GF-D8 (cell line): Measurements from ENCODE around the gene MLH1.
"Not testable (repeated sequence)": the region's sequence is repeated elsewhere in the genome, so short reads cannot be mapped to it uniquely, and the experiment has no call there.

Experiments
- DNase-seq: peaks from one replicate; lab custom pipeline; 2025; lab: John Stamatoyannopoulos, UW

The MLH1 gene

GRCh38 chr3:36993326-36994283 is at the start of gene MLH1:
Gene MLH1, plus strand, starts transcription at chr3:36993518. Its CDS starts 30 bp downstream, at chr3:36993548.
- no peak for DNase-seq

GRCh38 chr3:36943601-36944000 is 49.7 kb upstream of the MLH1 start:
- DNase-seq, result no peak

GRCh38 chr3:36944012-36944640 is 49.2 kb upstream of the MLH1 start:
- no peak for DNase-seq

GRCh38 chr3:36944641-36945270 is 48.6 kb upstream of the MLH1 start, which contains the start of gene TRANK1:
Gene TRANK1, minus strand, starts transcription at chr3:36945054. Its CDS starts 245 bp downstream, at chr3:36944809.
- DNase-seq, result no peak

- DNase-seq, result no peak
These were observed 47.9 kb upstream of the MLH1 start for GRCh38 chr3:36945333-36945980.

GRCh38 chr3:36947814-36948213 is 45.5 kb upstream of the MLH1 start:
- DNase-seq, result not testable (repeated sequence)

- no peak for DNase-seq
These were observed 38.7 kb upstream of the MLH1 start for GRCh38 chr3:36954452-36955134.

- no peak for DNase-seq
These were observed 37.2 kb upstream of the MLH1 start for GRCh38 chr3:36956155-36956554.

GRCh38 chr3:36957063-36957462 is 36.3 kb upstream of the MLH1 start:
- no peak for DNase-seq

- no peak for DNase-seq
These were observed 35.2 kb upstream of the MLH1 start for GRCh38 chr3:36957862-36958686.

- no peak for DNase-seq
These were observed 33.5 kb upstream of the MLH1 start for GRCh38 chr3:36959821-36960220.

- DNase-seq, result no peak
These were observed 32.8 kb upstream of the MLH1 start for GRCh38 chr3:36960502-36960901.

GRCh38 chr3:36963008-36963407 is 30.3 kb upstream of the MLH1 start:
- not testable (repeated sequence) for DNase-seq

- no peak for DNase-seq
These were observed 29.0 kb upstream of the MLH1 start for GRCh38 chr3:36964331-36964730.

GRCh38 chr3:36964817-36965216 is 28.5 kb upstream of the MLH1 start:
- no peak for DNase-seq

GRCh38 chr3:36965440-36965839 is 27.9 kb upstream of the MLH1 start:
- DNase-seq, result no peak

GRCh38 chr3:36969085-36969484 is 24.2 kb upstream of the MLH1 start:
- DNase-seq, result no peak

- peak; percentile 63 for DNase-seq
These were observed 23.5 kb upstream of the MLH1 start for GRCh38 chr3:36969540-36970432.

GRCh38 chr3:36972163-36972562 is 21.2 kb upstream of the MLH1 start:
- DNase-seq, result no peak

GRCh38 chr3:36973139-36973538 is 20.2 kb upstream of the MLH1 start:
- no peak for DNase-seq
